ENCODE results near the gene IGSF22.

The IGSF22 gene

DNA sequence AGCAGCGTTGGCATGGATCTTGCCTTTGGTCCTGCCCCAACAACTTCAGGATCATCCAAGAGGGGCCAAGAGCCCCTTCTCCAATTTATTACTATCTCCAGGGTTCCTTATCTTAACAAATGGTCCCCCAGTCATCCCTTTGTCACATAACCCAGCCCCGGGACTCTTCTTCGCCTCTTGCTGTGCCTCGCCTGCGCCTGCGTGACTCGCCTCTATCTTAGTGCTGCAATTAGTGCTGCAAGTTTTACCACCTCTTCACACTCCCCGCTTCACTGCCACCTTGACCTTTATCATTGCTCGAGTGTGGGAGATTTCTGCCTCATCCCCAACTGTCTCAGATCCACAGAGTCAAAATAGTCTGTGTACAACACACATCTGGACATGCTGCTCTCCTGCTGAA, 4.0 kb upstream of the IGSF22 start:
- TF ChIP-seq, protein P1, sequence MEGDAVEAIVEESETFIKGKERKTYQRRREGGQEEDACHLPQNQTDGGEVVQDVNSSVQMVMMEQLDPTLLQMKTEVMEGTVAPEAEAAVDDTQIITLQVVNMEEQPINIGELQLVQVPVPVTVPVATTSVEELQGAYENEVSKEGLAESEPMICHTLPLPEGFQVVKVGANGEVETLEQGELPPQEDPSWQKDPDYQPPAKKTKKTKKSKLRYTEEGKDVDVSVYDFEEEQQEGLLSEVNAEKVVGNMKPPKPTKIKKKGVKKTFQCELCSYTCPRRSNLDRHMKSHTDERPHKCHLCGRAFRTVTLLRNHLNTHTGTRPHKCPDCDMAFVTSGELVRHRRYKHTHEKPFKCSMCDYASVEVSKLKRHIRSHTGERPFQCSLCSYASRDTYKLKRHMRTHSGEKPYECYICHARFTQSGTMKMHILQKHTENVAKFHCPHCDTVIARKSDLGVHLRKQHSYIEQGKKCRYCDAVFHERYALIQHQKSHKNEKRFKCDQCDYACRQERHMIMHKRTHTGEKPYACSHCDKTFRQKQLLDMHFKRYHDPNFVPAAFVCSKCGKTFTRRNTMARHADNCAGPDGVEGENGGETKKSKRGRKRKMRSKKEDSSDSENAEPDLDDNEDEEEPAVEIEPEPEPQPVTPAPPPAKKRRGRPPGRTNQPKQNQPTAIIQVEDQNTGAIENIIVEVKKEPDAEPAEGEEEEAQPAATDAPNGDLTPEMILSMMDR (IDR thresholded peaks at IDR 0.05; ENCODE audit: insufficient read depth, low read depth, low read length, missing control alignments): no peak
- no peak overlapping the region for H3K4me3 ChIP-seq (ENCODE audit: low read length)
- no peak for DNase-seq (ENCODE audit: low read depth)

DNA sequence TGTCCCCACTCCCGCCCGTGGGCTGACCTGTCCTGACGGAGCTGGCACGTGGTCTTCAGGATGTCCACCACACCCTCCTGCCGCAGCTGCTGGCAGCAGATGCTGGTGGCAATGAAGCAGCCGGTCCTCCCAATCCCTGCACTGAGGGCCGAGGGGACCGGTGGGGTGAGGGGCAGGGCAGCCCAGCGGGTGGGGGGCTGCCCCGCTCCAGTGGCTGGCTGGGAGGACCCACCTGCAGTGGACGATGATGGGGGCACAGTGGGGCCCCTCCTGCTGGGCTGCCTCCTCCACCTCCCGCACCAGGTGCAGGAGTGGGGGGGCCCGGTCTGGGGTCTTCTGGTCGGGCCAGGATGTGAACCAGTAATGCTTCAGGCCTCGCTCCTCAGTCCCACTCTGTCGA, 3.4 kb upstream of the IGSF22 start:
- TF ChIP-seq, protein P1 (IDR thresholded peaks at IDR 0.05; ENCODE audit: insufficient read depth, low read depth, low read length, missing control alignments): no peak

DNA sequence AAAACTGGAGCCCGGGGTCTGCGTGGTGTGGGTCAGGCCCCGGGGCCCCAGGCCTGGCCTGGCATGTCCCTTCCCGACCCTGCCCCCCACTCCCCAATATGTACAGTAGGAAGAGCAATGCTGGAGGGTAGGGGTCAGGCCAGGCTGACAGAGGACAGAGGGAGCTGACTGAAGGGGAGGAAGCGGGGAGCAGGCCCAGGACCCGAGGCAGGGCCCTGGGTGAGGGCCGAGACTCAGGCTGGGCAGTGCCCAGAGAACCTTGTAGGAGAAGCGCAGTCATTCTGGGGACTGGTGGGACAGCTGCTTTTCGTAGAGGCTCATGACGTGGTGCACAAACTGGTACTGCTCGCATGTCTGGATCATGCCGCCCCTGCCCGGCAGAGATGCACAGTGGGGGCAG, 2.7 kb upstream of the IGSF22 start:
- DNase-seq (ENCODE audit: low read depth): no peak
- H3K4me3 ChIP-seq (ENCODE audit: low read length): no peak overlapping the region
- TF ChIP-seq, protein P1 (IDR thresholded peaks at IDR 0.05; ENCODE audit: insufficient read depth, low read depth, low read length, missing control alignments): no peak

More for the DNA sequence above, 3.4 kb upstream of the IGSF22 start:
- DNase-seq (ENCODE audit: low read depth): no peak
- H3K4me3 ChIP-seq (ENCODE audit: low read length): no peak overlapping the region

DNA sequence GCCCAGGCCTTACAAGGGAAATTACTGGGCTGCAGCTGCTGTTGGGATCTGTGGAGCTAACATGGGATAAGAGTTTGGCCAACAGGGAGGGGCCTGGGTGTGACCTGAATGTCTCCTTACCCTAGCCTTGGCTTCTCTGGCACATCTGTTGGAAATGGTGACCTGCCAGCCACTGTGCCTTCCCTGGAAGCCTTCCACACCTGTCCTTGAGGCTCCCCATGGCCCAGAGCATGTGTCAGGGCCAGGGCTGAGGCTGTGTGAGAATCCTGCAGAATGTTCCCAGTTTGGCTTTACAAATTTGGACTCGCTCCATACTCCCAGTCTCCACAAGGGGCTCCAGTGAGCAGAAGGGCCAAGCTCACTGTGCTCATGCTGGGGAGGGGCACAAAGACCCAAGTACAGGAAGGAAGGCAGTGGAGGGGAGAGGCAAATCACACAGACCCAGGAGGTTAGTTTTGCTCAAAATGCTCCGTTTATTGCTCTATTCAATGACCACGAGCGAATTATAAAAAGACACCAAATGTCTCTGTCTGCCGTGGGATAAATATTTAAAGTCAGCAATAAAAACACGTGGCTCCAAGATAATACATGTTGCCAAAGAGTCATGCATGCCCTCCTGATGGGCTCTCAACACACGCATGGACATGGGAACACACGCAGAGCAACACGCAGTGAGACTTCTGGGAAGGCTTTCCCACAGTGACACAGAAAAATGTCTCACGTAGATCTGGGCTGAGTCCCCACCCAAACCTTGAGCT, 1.7 kb upstream of the IGSF22 start:
- peak; percentile 41 for DNase-seq (ENCODE audit: low read depth)
- TF ChIP-seq, protein P1 (IDR thresholded peaks at IDR 0.05; ENCODE audit: insufficient read depth, low read depth, low read length, missing control alignments): peak; percentile 92
- no peak overlapping the region for H3K4me3 ChIP-seq (ENCODE audit: low read length)

DNA sequence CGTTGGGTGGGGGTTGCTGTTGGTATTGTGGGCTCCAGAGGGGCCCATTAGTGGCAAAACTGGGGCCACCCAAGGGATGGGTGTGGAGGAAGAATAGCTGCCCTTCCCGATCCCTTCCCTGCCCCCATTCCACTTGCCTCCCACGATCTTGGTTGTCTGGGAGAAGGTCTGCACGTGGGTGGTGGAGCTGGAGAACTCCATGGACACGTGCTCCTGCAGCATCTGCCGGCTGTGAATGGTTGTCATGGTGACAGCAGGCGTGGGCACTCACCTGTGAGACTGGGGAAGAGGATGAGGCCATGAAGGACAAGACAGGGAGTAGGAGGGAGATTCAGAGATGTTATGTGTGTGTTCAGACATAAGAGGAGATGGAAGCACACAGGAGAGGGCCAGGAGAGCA, 2.0 kb downstream of the IGSF22 start:
- TF ChIP-seq, protein P1 (IDR thresholded peaks at IDR 0.05; ENCODE audit: insufficient read depth, low read depth, low read length, missing control alignments): no peak
- no peak for DNase-seq (ENCODE audit: low read depth)
- H3K4me3 ChIP-seq (ENCODE audit: low read length): no peak overlapping the region

DNA sequence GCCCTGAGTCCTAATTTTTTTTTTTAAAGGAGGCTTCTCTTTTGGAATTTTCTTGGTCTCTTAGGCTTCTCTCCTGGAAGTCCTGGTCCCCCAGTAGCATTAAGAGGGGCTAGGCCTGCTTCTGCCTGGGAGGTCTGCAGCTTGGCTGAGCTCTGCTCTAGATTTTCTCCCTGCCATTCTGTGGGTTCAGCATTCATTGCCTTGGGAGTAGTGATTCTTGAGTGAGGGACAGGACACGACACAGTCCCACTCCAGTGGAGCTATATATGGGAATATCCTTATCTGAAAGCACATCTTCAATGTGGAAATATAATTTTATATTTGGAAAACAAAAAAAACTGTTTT, 3.7 kb downstream of the IGSF22 start:
- TF ChIP-seq, protein P1 (IDR thresholded peaks at IDR 0.05; ENCODE audit: insufficient read depth, low read depth, low read length, missing control alignments): no peak
- DNase-seq (ENCODE audit: low read depth): no peak
- H3K4me3 ChIP-seq (ENCODE audit: low read length): no peak overlapping the region

Measured in epithelial cell of esophagus (primary cell).